Measurements from ENCODE around the gene SPAM1. TPM values are rescaled to one million over a fixed set of nuclear protein-coding genes. Genes with fewer than 3 reads are reported as not detected.

The SPAM1 gene
- total RNA-seq, 1 donor from 2014 or later: not detected

DNA sequence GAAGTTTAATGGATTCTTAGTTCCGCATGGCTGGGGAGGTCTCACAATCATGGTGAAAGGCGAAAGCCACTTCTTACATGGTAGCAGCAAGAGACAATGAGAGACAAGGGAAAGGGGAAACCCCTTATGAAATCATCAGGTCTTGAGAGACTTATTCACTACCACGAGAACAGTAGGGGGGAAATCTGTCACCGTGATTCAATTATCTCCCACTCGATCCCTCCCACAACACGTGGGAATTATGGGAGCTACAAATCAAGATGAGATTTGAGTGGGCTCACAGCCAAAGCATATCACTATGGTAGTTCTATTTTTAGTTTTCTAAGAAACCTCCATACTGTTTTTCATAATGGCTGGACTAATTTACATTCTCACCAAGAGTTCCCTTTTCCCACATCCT lies 36.7 kb downstream of the SPAM1 start:
- FAIRE-seq: no peak
- H4K20me1 ChIP-seq (ENCODE audit: insufficient read depth, low read length): no peaks in the 10 kb centered on the region
- TF ChIP-seq, protein P1, sequence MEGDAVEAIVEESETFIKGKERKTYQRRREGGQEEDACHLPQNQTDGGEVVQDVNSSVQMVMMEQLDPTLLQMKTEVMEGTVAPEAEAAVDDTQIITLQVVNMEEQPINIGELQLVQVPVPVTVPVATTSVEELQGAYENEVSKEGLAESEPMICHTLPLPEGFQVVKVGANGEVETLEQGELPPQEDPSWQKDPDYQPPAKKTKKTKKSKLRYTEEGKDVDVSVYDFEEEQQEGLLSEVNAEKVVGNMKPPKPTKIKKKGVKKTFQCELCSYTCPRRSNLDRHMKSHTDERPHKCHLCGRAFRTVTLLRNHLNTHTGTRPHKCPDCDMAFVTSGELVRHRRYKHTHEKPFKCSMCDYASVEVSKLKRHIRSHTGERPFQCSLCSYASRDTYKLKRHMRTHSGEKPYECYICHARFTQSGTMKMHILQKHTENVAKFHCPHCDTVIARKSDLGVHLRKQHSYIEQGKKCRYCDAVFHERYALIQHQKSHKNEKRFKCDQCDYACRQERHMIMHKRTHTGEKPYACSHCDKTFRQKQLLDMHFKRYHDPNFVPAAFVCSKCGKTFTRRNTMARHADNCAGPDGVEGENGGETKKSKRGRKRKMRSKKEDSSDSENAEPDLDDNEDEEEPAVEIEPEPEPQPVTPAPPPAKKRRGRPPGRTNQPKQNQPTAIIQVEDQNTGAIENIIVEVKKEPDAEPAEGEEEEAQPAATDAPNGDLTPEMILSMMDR (IDR thresholded peaks at IDR 0.05; ENCODE audit: insufficient read depth, low read depth, low read length): no peak
- TF ChIP-seq EZH2 (IDR thresholded peaks at IDR 0.05; ENCODE audit: insufficient read depth, low read length): no peak
- Mint-ChIP-seq H3K27ac (ENCODE audit: unreplicated experiment) (no peak overlapping the region), H3K4me3 (ENCODE audit: unreplicated experiment) (no peak overlapping the region), H3K9me3 (ENCODE audit: unreplicated experiment) (no peaks in the 10 kb centered on the region), H3K36me3 (ENCODE audit: low read depth, unreplicated experiment) (no peaks in the 10 kb centered on the region), H3K27me3 (ENCODE audit: low read depth, unreplicated experiment) (no peaks in the 10 kb centered on the region), H3K4me1 (ENCODE audit: low read depth, unreplicated experiment) (peaks cover 1% of the 10 kb centered on the region)
- H3K79me2 ChIP-seq (ENCODE audit: insufficient read depth, low read length): no peaks in the 10 kb centered on the region
- no peak overlapping the region for H3K27ac ChIP-seq (ENCODE audit: low read depth, low read length)
- H3K4me2 ChIP-seq (ENCODE audit: low read length): peak overlapping the region; percentile 43
- no peaks in the 10 kb centered on the region for H3K36me3 ChIP-seq (ENCODE audit: insufficient read depth, low read length)
- H3K9ac ChIP-seq (ENCODE audit: low read length): no peak overlapping the region
- H3K4me1 ChIP-seq (ENCODE audit: insufficient read depth, low read length): no peaks in the 10 kb centered on the region
- H3K4me3 ChIP-seq (ENCODE audit: insufficient read depth, low read depth, low read length): no peak overlapping the region
- H3K27me3 ChIP-seq (ENCODE audit: insufficient read depth, low read length): no peaks in the 10 kb centered on the region
- H2AFZ ChIP-seq (ENCODE audit: low read depth, low read length): no peak overlapping the region
- DNase-seq (ENCODE audit: low read depth): no peak
- H3K9me3 ChIP-seq (ENCODE audit: insufficient read depth, low read depth, low read length): no peaks in the 10 kb centered on the region

DNA sequence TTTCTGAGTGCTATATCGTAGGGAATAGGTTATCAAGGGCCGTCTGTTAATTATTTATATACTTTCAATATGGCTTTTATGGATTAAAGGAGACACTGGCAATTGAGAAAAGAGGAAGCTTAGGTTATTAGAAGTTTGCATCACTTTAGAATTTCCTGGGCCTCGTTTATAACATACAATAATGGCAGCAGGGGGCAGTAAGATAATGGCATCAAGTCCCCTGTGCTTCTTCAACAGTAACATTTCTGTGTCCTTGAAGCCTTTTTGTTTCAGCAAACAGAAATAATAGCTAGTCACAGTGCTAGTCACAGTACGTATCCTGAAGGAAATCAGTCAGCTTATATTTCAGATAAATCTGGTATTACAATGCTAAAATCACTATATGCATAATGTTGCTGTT lies 41.9 kb downstream of the SPAM1 start:
- peaks cover 1% of the 10 kb centered on the region for H3K4me1 Mint-ChIP-seq (ENCODE audit: low read depth, unreplicated experiment)
- Histone ChIP-seq H3K4me3 (ENCODE audit: insufficient read depth, low read depth, low read length) (no peak overlapping the region), H3K27ac (ENCODE audit: low read depth, low read length) (no peak overlapping the region), H4K20me1 (ENCODE audit: insufficient read depth, low read length) (no peaks in the 10 kb centered on the region), H3K27me3 (ENCODE audit: insufficient read depth, low read length) (no peaks in the 10 kb centered on the region), H3K9me3 (ENCODE audit: insufficient read depth, low read depth, low read length) (no peaks in the 10 kb centered on the region), H3K4me1 (ENCODE audit: insufficient read depth, low read length) (no peaks in the 10 kb centered on the region), H3K36me3 (ENCODE audit: insufficient read depth, low read length) (no peaks in the 10 kb centered on the region), H3K4me2 (ENCODE audit: low read length) (no peak overlapping the region), H3K79me2 (ENCODE audit: insufficient read depth, low read length) (no peaks in the 10 kb centered on the region), H2AFZ (ENCODE audit: low read depth, low read length) (no peak overlapping the region), H3K9ac (ENCODE audit: low read length) (no peak overlapping the region)
- no peak for DNase-seq (ENCODE audit: low read depth)
- FAIRE-seq: no peak
- H3K9me3 Mint-ChIP-seq (ENCODE audit: unreplicated experiment): no peaks in the 10 kb centered on the region
- TF ChIP-seq, protein P1 (IDR thresholded peaks at IDR 0.05; ENCODE audit: insufficient read depth, low read depth, low read length): no peak
- TF ChIP-seq EZH2 (IDR thresholded peaks at IDR 0.05; ENCODE audit: insufficient read depth, low read length): no peak
- no peaks in the 10 kb centered on the region for H3K36me3 Mint-ChIP-seq (ENCODE audit: low read depth, unreplicated experiment)
- H3K4me3 Mint-ChIP-seq (ENCODE audit: unreplicated experiment): no peak overlapping the region
- H3K27me3 Mint-ChIP-seq (ENCODE audit: low read depth, unreplicated experiment): no peaks in the 10 kb centered on the region
- no peak overlapping the region for H3K27ac Mint-ChIP-seq (ENCODE audit: unreplicated experiment)

DNA sequence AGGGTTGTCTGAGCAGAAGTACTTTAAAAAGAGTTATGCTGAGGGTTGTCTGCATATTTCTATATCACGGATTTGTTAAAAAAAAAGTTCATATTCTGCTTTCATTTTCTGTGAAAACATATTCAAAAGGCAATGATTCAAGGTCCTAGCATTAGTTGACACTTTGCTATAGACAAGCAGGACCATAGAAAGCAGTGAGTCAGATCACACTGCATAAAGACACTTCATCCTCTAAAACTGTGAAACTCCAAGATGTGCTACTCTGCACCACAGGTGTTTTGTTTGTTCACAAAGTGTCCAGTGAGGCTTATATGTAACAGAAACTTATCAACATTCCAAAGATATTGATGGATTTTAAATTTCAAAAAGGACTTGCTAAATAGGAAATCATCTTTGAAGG lies 47.0 kb downstream of the SPAM1 start:
- Histone ChIP-seq H3K79me2 (ENCODE audit: insufficient read depth, low read length) (no peaks in the 10 kb centered on the region), H3K27me3 (ENCODE audit: insufficient read depth, low read length) (no peaks in the 10 kb centered on the region), H3K4me2 (ENCODE audit: low read length) (no peak overlapping the region), H3K27ac (ENCODE audit: low read depth, low read length) (no peak overlapping the region), H2AFZ (ENCODE audit: low read depth, low read length) (no peak overlapping the region), H4K20me1 (ENCODE audit: insufficient read depth, low read length) (no peaks in the 10 kb centered on the region), H3K9me3 (ENCODE audit: insufficient read depth, low read depth, low read length) (no peaks in the 10 kb centered on the region), H3K36me3 (ENCODE audit: insufficient read depth, low read length) (no peaks in the 10 kb centered on the region), H3K4me1 (ENCODE audit: insufficient read depth, low read length) (no peaks in the 10 kb centered on the region), H3K4me3 (ENCODE audit: insufficient read depth, low read depth, low read length) (no peak overlapping the region), H3K9ac (ENCODE audit: low read length) (no peak overlapping the region)
- peaks cover 3% of the 10 kb centered on the region for H3K9me3 Mint-ChIP-seq (ENCODE audit: unreplicated experiment)
- FAIRE-seq: no peak
- no peak for TF ChIP-seq EZH2 (IDR thresholded peaks at IDR 0.05; ENCODE audit: insufficient read depth, low read length)
- TF ChIP-seq, protein P1 (IDR thresholded peaks at IDR 0.05; ENCODE audit: insufficient read depth, low read depth, low read length): no peak
- H3K4me3 Mint-ChIP-seq (ENCODE audit: unreplicated experiment): no peak overlapping the region
- DNase-seq (ENCODE audit: low read depth): no peak
- no peaks in the 10 kb centered on the region for H3K4me1 Mint-ChIP-seq (ENCODE audit: low read depth, unreplicated experiment)
- peaks cover 2% of the 10 kb centered on the region for H3K27me3 Mint-ChIP-seq (ENCODE audit: low read depth, unreplicated experiment)
- H3K27ac Mint-ChIP-seq (ENCODE audit: unreplicated experiment): no peak overlapping the region
- H3K36me3 Mint-ChIP-seq (ENCODE audit: low read depth, unreplicated experiment): no peaks in the 10 kb centered on the region
